Cardiac septum (tissue), 1 donor: Measurements from ENCODE around the gene IRF8. TPM values are rescaled to one million over a fixed set of nuclear protein-coding genes. Genes with fewer than 3 reads are reported as not detected.
A peak's percentile ranks its signal among the peaks of the same experiment; 100 is the strongest.
"Not testable (repeated sequence)": the region's sequence is repeated elsewhere in the genome, so short reads cannot be mapped to it uniquely, and the experiment has no call there.

Source experiments
- DNase-seq: peaks from one replicate; pipeline ENCODE4 v3.0.0-alpha.2; 2020; ENCODE audit warnings: low spot score
- intact Hi-C: fragments of 100-400 bp; cut with DNase I; formaldehyde crosslinking; loops from one replicate; pipeline ENCODE4 v1.14.0; 2022
- total RNA-seq: library from RNA; stranded (reverse); fragmentation: NEBNext Ultra II Directional; extraction: Animal tissue kit (Norgen Biotek cat#: 25700); gene quantifications from one replicate; pipeline ENCODE4 v1.2.1, GENCODE V29; 2021
- donor health status: DM: no; HTN: no; CAD: no.

IRF8 gene
- total RNA-seq, 1 donor from 2014 or later, result 1.6 TPM

DNA sequence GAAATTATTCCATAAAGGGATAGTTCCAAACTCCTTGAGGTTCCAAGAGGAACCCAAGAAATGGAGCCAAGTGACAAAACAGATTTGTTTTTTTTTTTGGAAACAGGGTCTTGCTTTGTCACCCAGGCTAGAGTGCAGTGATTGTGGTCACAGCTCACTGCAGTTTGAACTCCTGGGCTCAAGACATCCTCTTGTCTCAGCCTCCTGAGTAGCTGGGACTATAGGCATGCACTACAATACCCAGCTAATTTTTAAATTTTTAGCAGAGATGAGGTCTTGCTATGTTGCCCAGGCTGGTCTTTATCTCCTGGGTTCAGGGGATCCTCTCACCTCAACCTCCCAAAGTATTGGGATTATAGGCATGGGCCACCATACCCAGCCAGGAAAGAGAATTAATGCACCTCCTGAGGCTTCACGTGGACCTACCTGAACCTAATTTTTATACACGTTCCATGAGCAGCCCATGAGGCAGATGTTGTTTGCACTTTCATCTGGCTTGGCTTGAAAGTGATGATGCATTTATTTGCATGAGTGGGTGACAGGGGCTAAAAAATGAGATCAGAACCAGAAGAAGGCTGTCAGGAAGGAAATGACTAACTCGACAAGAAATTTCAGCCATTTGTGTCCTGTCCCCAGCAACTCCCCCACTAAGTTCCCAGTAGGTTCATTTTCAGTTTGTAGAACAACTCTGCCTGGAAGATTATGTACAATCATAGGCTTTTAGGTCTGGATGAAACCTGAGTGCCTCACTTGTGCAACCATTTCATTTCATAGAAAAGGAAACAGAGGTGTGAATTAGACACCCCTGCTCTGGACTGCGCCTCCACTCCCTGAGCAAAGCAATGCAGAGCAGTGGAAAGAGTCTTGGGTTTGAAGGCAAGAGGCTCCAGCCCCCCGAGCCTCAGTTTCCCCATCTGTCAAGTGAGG is 10.3 kb upstream of the IRF8 start:
- DNase-seq, result peak; percentile 69
- intact Hi-C loops, result no loop called here

DNA sequence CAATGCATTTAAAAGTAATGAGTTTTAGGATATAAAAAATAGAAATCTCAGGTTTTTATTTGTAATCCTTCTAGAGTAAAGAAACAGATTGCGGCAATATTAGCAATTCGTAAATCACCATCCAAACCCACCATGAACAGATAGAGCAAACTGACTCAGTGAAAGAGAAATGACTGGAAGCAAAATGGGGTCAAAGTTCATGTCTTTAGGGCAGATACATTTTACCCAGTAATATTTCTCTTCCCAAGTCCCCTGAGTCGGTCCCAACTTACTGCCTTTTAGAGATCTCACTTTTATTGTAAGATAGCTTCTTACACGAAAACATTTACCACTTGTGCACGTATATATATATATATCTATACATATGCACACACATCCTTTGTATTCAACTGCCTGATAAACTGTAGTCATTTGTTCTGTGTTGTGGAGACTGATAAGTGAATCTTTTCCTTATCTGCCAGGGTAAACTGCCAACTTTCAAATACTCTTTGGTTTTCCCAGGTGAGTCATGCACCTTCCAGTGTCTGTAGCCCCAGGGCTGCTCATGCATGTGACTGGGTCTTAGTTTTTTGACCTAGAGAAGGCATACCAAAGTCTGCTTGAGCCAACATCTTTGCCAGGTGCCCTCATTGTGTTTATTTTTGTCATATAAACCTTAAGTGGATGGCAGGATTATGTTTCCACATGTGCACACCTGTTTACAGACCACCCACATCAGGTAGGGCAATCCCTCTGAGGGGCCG is 7.8 kb upstream of the IRF8 start:
- no peak for DNase-seq
- intact Hi-C loops, result no loop called here

DNA sequence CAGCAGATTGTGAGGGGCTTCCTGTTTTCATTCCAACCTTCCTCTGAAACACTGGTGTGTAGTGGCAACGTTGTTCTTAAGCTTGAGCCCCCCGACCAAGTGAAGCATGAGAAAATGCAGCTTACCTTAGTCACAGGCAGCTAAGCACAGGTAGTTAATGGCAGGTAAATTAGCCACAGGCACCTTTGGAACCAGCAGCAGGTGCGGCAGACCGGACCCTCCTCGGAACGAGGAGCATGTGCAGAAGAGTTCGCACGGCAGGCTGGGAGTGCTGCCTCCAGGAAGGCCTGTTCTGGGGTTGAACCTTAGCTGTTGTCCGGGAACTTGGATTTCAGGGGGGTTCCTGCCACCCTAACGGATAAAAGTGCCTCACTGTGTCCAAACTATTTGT is 7.2 kb upstream of the IRF8 start:
- intact Hi-C loops, result no loop called here

DNA sequence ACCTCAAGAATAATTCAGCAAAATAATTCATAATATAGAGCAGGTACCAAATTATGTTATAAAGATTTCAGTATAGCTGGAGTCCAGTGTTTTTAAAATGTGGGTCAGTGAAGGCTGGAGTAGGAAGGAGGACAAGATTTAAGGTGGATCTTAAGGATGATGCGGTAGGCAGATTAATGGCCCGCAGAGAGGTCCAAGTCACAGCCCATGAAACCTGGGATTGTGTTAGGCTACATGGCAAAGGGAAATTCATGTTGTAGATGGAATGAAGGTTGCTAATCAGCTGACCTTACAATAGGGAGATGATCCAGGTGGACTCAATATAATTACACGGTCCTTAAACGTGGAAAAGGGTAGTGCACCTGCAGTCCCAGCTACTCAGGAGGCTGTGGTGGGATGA is 6.2 kb upstream of the IRF8 start:
- intact Hi-C loops, result no loop called here
- DNase-seq, result no peak

More for the DNA sequence above, 7.2 kb upstream of the IRF8 start:
- no peak for DNase-seq

DNA sequence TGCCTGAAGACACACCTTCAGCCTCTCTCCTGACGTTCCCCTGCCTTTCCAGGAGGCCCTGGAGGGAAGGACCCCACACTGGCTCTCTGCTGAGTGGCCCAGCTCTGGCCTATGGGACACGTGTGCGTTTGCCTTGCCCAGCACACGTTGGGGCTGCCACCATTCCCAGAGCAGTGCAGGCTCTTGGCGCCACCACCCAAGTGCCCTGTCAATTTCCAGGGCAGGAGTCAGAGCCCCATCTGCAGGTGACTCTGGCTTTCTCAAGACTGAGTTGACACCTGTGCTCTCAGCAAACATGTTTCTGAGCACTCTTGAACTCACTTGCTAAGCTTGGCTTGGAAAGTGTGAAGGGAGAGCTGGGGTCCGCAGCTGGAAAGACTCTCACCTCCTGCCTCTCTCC is 4.7 kb upstream of the IRF8 start:
- no peak for DNase-seq
- intact Hi-C loops, result no loop called here

DNA sequence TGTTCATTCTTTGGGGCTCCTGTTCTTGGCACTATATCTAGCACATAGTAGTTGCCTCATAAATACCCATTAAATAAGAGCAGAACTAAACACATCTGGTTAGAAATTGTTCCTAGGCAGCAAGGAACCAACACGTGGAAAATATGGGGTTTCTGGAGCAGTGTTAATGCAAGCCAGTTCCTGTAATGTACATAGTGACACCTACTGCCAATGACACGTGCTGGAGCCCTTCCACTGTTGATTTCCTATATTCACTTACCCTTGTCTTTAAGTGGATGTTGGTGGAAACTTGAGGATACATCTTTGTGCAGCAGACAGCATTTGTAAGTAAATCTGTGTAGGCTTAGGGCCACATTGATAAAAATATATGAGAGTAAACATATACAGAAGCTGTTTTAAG is 1.6 kb upstream of the IRF8 start:
- intact Hi-C loops, result no loop called here
- DNase-seq, result no peak

DNA sequence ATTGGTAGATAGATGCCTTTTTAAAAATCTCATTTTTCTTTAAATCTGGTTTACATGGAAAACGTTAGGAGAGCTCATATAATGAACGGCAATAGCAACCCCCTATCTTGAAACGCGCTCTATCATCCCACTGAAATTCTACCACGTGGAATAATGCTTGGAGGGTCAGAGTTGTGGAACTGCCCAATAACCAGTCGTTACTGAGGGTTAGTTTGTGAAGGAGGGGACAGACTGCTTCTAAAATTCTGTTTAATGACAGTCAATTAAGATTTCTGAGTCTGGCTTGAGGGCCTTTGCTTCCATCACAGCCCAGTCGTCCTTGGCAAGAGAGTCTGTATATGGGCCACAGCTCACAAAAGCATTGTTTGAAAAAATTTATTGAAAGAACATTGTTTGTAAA is 482 bp downstream of the IRF8 start:
- DNase-seq, result no peak
- intact Hi-C loops, result no loop called here

DNA sequence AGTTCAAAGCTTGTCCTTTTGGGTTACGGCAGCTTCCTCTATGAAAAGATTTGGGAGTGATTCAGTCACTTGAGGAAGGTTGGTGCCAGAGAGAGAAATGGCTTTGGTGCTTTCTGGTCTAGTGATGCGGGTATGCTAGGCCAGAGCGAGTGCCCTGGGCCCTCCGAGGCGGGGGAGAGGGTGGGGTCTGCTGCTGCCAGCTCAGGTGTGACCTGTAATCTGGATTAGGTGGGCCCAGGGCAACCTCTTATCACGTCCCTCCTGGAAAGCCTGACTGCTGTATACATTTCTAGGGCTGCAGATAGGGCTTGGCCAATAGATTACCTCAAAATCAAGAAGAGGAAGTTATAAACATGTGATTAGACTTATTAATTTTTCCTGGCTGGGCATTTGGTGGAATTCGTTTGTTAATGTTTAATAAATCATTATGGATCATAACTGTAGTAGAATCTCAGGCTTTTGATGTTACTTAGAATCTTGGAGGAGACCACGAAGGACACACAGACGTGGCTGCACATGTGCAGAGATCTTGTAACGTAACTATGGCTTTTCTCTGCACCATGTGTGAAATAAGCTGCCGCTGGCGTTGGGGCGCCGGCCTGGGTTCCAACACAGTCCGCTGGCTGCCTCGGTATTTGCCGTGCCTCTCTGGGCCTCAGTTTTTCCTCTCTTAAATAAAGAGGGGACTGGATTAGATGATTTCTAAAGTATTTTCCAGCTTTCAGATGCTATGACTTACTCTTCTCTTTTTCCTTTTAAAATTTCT is 1.2 kb downstream of the IRF8 start:
- intact Hi-C loops, result no loop called here
- no peak for DNase-seq

DNA sequence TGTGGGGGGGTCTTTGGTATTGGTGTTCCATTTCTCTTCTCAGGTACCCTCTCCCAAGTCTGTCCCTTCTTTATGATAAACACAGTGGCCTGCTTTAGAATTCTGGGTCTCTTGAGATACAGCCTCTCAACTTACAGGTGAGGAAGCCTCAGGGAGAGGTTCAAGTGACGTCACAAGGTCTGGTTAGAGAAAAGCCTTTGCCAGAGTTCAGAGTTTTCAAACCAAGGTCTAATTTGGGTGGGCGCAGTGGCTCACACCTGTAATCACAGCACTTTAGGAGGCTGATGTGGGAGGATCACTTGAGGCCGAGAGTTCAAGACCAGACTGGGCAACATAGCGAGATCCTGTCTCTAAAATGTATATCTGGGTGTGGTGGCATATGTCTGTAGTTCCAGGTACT is 2.1 kb downstream of the IRF8 start:
- no peak for DNase-seq
- intact Hi-C loops, result no loop called here

DNA sequence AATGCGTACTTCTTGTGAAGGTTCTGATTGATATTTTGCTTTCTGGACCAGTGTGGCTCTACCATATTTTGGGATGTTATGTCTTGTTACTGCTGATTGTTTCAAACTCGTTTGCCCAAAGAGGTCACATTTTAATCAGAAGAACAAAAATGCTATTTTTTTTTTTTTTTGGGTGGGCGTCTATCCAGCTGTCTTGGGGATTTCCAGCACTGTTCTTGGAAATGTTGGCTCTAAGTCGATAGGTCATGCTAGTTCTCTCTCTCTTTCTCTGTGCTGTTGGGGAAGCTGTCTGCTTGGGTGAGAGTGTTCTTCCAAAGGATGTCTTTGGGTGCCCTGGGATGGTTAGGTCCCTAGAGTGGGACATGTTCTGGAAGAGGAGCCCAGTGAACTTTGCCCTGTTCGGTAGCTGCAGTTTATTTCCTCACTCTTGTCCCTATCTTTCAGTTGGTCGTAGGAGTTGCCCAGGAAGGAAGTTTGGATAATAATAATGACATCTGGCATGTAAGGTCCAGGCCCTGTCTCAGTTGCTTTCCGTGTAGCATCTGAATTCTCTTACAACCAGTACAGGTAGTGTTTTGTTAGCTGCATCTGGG is 2.9 kb downstream of the IRF8 start:
- intact Hi-C loops, result no loop called here

DNA sequence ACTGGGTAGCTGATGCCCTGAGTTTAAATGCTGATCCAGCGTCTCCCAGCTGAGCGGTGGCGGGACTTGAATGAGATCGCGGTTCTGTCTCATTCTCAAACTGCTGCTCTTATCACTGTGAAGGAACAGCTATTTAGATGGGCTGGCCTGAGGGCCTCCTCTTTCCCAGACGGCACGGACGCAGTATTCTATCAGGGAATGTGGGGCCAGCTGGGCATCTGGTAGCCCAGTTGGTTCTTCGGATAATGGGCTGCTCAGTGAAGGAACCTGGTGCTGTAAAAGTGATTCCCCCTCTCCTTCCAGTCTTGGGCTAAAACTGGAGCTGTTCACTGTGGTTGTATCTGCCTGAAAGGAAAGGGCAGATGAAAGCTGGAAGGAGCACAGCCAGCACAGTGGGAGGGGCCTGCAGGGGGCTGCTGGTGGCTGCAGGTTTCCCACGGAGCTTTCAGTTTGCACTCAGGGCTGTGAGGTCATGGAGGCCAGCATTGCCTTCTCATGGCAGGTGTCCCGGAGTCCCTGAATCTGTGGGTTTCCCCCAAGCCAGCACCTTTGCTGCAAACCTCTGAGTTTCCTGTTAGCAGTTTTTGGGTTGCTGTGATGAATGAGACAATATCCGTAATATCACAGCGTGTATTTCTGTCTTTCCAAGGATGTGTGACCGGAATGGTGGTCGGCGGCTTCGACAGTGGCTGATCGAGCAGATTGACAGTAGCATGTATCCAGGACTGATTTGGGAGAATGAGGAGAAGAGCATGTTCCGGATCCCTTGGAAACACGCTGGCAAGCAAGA is 3.6 kb downstream of the IRF8 start:
- DNase-seq, result peak; percentile 57
- intact Hi-C loops, result no loop called here

More for the DNA sequence above, 2.9 kb downstream of the IRF8 start:
- DNase-seq, result peak; percentile 22

DNA sequence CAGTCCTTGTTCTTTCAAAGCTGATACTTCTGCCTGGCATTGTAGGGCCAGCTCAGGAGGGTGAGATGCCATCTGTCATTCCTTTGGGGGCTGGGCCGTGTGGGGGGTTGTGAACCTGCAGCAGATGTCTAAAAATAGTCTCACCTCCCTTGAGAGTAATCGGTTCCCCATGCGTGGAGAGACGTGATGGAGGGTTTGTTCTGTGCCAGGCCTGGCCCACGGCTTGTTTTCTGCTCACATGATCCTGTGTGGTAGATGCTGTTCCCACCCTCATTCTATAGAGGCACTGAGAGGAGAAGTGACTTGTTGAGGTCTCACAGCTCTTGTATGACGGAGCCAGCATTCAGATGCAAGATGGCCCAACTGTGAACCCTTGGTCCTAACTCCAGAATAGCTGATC is 4.6 kb downstream of the IRF8 start:
- intact Hi-C loops, result no loop called here

DNA sequence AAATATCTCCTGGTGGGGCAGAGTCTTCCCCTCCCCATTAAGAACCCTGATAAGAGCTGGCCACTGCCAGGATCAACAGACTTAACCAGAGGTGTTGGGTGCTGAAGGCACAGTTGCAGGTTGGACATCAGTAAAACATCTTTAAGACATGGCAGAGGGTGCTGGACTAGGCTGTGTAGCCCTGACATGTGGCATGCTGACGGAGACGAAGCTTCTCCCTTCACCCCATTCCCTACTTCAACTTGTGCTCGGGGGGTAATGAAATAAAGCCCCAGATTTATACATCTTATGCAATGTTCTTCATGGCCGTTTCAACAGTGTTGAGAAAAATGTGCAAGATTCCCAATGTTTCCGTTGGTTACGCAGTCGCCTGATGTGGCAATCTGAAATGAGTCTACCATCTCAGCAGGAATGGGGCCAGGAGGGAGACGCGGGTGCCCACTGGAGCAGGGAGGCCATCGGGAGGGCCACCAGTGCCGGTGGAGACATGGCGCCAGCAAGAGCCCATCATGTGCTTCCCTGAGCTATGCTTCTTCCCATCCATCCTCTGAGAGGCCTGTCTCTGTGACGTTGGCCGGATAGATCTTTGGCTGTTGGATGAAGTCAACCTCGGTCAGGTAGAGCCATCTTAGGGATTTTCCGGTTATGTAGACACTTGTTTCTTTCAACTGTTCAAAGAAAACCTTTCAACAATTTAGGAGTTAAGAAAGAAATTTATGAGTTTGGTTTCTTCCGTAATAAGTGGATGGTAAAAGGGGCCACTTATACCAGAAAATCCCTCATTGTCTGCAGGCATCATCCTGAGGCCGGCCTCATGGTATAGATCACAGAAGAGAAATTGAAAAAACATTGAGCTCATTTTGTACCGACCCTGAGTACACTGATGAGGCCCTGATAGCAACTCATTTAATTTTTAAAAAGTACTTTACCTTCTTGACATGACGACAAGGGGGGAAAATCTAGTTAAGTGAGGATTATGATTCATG is 6.4 kb downstream of the IRF8 start:
- intact Hi-C loops, result no loop called here
- peak; percentile 51 for DNase-seq

More for the DNA sequence above, 4.6 kb downstream of the IRF8 start:
- DNase-seq, result peak; percentile 47

DNA sequence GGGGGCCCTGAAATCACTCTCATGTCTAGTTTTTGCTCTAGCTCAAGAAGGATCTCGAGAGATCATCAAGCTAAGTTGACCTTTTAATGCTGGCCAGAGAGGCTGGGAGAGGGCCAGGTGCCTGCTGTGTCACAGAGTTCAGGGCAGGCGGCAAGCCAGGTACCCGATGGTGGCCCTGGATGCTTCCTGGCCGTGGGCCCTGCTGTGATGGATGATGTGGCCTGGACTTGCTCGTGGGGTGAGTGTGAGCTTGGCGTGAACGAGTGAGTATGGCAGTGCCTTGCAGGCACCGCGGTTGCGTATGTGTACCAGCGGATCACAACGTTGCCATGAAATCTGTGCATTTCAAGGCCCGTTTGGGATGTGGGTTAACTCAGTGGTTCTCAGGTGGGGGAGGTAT is 7.4 kb downstream of the IRF8 start:
- peak; percentile 46 for DNase-seq
- intact Hi-C loops, result no loop called here

DNA sequence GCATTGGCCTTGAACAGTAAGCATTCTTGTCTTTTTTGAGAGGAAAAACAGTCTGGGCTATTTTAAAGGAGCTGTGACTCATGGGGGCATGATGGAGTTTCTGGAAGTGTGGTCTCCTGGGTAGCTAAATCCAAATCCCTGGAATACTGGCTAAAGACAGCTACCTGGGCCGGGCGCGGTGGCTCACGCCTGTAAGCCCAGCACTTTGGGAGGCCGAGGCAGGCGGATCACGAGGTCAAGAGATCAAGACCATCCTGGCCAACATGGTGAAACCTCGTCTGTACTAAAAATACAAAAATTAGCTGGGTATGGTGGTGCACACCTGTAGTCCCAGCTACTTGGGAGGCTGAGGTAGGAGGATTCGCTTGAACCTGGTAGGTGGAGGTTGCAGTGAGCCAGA is 8.3 kb downstream of the IRF8 start:
- peak; percentile 26 for DNase-seq
- intact Hi-C loops, result not testable (repeated sequence)

DNA sequence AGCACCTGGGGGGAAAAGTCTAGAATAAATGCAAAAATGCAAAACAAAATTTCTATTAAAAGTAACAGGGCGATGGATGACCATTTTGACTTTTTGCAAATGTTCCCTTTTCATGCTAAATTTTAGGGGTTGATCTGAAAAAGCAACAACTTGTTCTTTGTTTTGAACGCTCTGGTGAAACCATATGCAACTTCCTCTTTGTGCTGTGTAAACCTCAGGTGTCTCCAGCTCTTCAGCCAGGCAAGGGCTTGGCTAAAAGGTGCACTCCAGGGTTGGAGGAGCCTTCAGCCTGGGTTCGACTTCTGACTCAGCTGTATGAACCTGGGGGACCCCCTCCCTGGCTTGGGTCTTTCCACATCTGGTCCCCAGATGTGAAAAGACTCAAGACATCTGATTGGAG is 9.5 kb downstream of the IRF8 start:
- intact Hi-C loops, result no loop called here
- peak; percentile 27 for DNase-seq

DNA sequence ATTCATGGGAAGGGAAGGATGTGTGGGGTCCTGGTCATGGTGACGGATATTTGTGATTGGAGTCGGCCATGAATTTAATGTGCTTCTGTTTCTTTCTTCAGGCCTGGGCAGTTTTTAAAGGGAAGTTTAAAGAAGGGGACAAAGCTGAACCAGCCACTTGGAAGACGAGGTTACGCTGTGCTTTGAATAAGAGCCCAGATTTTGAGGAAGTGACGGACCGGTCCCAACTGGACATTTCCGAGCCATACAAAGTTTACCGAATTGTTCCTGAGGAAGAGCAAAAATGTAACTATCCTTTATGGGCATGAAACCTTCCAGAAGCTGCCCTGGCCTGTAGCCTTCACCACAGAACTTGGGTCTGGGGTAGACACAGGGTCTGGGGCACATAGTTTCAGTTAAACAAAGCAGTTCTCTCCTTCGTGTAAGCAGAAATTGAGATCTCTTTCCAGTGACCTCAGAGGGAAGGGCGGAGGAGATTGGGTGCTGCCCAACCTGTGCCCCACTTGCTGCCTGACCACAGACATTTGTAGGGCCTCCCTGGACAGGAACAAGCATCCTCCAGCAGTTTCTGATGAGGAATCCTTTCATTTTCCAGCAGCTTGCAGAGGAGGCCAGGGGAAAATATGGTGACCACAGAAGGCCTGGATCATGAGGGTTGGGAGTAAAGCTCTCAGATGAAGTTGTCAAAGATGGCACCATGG is 10.1 kb downstream of the IRF8 start:
- intact Hi-C loops, result no loop called here

More for the DNA sequence above, 10.1 kb downstream of the IRF8 start:
- DNase-seq, result peak; percentile 78
